Fibroblast of lung (primary cell): ENCODE data around the gene CLIP1.
"Not testable (repeated sequence)": the region's sequence is repeated elsewhere in the genome, so short reads cannot be mapped to it uniquely, and the experiment has no call there.

Source experiments
- EZH2 ChIP-seq: IDR thresholded peaks from 2 replicates; pipeline ENCODE4 v1.5.1; 2012; ENCODE audit warnings: low read length, control low read depth, mild to moderate bottlenecking; ENCODE audit errors: missing control alignments
- TF ChIP-seq, protein P1 (sequence below), 2 donors: IDR thresholded peaks in 1 of 2; conservative IDR thresholded peaks in 1 of 2; 1 replicate in 1 of 2; 2 replicates in 1 of 2; pipeline ENCODE4 v1.5.1; 2011 to 2012; ENCODE audit warnings: low read length in 2 of 2, control low read depth in 1 of 2, inconsistent platforms in 1 of 2, low read depth in 1 of 2, mild to moderate bottlenecking in 1 of 2

DNA sequence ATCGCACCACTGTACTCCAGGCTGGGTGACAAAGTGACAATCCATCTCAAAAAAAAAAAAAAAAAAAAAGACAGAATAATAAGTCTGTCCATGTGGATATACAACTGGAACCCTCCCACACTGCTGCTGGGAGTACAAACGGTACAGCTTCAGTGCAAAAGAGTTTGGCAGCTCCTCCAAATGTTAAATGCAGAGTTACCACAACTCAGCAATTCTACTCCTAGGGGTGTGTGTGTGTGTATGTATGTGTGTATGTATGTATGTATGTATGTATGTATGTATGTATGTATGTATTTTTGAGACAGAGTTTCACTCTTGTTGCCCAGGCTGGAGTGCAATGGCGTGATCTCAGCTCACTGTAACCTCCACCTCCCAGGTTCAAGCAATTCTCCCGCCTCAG, 163.5 kb downstream of the CLIP1 start:
- TF ChIP-seq, protein P1, sequence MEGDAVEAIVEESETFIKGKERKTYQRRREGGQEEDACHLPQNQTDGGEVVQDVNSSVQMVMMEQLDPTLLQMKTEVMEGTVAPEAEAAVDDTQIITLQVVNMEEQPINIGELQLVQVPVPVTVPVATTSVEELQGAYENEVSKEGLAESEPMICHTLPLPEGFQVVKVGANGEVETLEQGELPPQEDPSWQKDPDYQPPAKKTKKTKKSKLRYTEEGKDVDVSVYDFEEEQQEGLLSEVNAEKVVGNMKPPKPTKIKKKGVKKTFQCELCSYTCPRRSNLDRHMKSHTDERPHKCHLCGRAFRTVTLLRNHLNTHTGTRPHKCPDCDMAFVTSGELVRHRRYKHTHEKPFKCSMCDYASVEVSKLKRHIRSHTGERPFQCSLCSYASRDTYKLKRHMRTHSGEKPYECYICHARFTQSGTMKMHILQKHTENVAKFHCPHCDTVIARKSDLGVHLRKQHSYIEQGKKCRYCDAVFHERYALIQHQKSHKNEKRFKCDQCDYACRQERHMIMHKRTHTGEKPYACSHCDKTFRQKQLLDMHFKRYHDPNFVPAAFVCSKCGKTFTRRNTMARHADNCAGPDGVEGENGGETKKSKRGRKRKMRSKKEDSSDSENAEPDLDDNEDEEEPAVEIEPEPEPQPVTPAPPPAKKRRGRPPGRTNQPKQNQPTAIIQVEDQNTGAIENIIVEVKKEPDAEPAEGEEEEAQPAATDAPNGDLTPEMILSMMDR (conservative IDR thresholded peaks at IDR 0.05 in 1 of 2, IDR thresholded peaks at IDR 0.05 in 1 of 2; ENCODE audit: low read depth in 1 of 2, low read length in 2 of 2), result not testable (repeated sequence)
- TF ChIP-seq EZH2, result not testable (repeated sequence)
